NB4 (cell line): ENCODE measurements around the gene ING3.

ENCODE experiments used
- DNase-seq: peaks from one replicate; pipeline ENCODE4 v3.0.0; 2010; ENCODE audit warnings: low read depth
- H3K4me3 ChIP-seq: one replicate; pipeline ENCODE4 v1.5.1; 2011; ENCODE audit warnings: mild to moderate bottlenecking, low read depth, low read length, moderate library complexity
- MYC ChIP-seq: IDR thresholded peaks from 2 replicates; pipeline ENCODE4 v1.6.1; 2011; ENCODE audit warnings: low read depth, low read length
- POLR2A ChIP-seq: IDR thresholded peaks from 2 replicates; pipeline ENCODE4 v1.6.1; 2011; ENCODE audit warnings: mild to moderate bottlenecking; ENCODE audit not compliant: insufficient read length; ENCODE audit errors: extremely low read depth
- TF ChIP-seq, protein P1 (sequence below): IDR thresholded peaks from one replicate; pipeline ENCODE4 v1.5.1; 2012; ENCODE audit warnings: low read depth, low read length
- TF ChIP-seq, protein P2 (sequence below): IDR thresholded peaks from 2 replicates; pipeline ENCODE4 v1.6.1; 2011; ENCODE audit warnings: low read depth, low read length

The ING3 gene

DNA sequence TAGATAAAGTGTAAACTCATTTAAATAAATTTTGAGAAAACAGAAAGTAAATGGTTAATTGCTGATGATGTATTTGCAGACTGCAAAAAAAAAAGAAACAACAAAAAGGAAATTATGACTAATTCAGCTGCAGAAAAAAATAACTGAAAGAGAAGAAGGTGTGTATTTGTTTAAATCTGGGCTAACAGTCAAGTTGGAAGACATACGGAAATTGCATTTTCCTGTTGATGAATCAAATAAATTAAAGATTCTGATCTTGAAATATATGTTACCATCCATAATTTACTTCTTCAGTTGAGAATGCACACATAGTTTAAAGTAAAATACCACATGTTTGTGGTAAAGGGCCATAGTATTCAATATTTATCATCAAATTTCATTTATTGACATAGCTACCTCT, 19.3 kb upstream of the ING3 start:
- H3K4me3 ChIP-seq = no peak overlapping the region
- no peak for DNase-seq

DNA sequence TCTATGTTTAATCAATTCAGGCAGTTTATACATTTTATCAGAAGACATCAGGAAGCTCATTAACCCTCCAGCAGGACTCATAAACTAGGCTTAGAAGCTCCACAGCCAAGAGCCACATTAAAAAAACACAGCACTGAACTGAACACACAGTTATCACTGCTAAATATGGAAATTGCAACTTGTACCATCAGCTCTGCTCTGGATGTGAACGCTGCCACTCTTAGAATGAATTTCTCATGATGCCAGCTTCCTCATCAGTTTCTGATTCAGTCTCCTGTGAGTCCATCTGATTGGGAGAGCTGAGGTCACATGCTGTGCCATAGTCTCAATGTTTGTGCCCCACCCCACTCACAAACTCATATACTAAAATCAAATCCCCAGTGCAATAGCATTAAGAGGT, 17.1 kb upstream of the ING3 start:
- H3K4me3 ChIP-seq = no peak overlapping the region
- TF ChIP-seq POLR2A (no peak), MYC (no peak)
- TF ChIP-seq, protein P1, sequence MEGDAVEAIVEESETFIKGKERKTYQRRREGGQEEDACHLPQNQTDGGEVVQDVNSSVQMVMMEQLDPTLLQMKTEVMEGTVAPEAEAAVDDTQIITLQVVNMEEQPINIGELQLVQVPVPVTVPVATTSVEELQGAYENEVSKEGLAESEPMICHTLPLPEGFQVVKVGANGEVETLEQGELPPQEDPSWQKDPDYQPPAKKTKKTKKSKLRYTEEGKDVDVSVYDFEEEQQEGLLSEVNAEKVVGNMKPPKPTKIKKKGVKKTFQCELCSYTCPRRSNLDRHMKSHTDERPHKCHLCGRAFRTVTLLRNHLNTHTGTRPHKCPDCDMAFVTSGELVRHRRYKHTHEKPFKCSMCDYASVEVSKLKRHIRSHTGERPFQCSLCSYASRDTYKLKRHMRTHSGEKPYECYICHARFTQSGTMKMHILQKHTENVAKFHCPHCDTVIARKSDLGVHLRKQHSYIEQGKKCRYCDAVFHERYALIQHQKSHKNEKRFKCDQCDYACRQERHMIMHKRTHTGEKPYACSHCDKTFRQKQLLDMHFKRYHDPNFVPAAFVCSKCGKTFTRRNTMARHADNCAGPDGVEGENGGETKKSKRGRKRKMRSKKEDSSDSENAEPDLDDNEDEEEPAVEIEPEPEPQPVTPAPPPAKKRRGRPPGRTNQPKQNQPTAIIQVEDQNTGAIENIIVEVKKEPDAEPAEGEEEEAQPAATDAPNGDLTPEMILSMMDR = no peak
- TF ChIP-seq, protein P2, sequence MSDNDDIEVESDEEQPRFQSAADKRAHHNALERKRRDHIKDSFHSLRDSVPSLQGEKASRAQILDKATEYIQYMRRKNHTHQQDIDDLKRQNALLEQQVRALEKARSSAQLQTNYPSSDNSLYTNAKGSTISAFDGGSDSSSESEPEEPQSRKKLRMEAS = no peak
- no peak for DNase-seq

More for the DNA sequence above, 19.3 kb upstream of the ING3 start:
- no peak for TF ChIP-seq POLR2A
- TF ChIP-seq, protein P1 = no peak
- TF ChIP-seq, protein P2 = no peak
- TF ChIP-seq MYC = no peak

DNA sequence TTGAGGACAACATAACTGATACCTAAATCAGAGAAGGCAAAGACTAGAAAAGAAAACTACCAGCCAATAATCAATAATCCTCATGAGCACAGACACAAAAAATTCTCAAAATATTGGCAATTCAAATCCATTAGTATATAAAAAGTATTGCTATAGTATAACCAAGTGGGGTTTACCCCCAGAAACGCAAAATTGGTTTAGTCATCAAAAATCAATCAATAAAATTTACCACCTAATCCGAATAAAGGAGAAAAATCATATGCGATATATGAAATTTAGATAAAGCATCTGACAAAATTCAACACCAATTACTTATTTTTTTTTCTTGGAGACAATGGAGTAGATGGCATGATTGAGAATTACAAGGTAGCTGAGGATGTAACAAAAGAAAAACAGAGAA, 11.2 kb upstream of the ING3 start:
- no peak for DNase-seq
- TF ChIP-seq, protein P2 = no peak
- no peak for TF ChIP-seq MYC
- H3K4me3 ChIP-seq = no peak overlapping the region

DNA sequence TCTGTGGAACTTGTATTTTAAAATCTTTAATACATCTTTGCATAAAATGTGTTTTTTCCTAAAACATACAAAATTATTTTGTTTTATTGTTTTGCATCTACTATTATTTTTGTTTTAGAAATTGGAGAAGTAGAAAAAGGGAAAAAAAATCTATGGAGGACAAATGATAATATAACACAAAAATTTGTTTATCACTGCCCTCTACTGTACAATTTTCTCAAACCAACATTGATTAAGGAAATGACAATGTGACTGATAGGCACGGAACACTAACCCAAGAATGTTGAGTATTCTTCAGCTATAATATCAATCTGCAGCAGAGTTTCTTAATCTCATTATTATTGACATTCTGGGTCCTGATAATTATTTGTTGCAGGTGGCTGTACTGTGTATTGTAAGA, 9.5 kb upstream of the ING3 start:
- H3K4me3 ChIP-seq = no peak overlapping the region
- TF ChIP-seq, protein P1 = no peak
- TF ChIP-seq, protein P2 = no peak
- TF ChIP-seq POLR2A = no peak
- no peak for TF ChIP-seq MYC
- peak; percentile 24 for DNase-seq

DNA sequence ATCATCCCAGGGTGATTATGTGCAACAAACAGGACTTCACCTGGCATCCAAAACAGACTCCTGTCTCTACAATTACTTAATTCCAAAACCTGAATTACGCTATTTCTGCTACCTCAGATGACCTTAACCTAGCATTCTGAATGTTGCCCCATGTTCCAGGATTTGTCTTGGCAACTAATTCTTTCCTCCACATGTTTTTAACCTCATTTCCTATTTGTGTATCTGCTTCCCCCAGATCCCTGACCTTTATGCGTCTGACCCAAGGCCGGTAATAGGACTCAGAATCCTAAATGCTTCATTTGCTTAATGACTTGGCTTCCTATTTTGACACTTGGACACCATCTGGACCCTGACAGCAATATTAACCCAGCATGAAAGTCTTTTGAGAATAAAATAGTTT, 8.7 kb upstream of the ING3 start:
- DNase-seq = no peak
- TF ChIP-seq, protein P1 = no peak
- TF ChIP-seq POLR2A (no peak), MYC (no peak)
- TF ChIP-seq, protein P2 = no peak
- no peak overlapping the region for H3K4me3 ChIP-seq

DNA sequence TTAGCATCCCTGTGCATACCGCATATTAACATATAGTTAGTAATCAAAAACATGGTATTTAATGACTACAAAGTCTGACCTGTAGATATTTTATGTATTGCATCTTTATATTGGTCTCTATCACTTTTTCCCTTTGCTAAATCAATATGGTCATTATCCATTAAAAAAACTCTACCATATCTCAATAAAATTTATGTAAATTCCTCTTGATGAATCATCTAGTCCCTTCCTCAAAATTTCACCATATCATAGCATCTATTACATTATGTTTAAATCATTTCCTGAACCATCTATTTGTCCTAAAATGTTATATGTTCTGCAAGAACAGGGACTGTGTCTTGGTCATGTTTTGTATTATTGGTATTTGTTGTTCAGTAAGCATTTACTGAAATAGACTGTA, 7.7 kb upstream of the ING3 start:
- DNase-seq = no peak
- no peak overlapping the region for H3K4me3 ChIP-seq
- TF ChIP-seq, protein P2 = no peak
- TF ChIP-seq MYC = no peak
- TF ChIP-seq, protein P1 = no peak
- TF ChIP-seq POLR2A = no peak
